ENCODE data around the gene HSD17B11.
"Not testable (repeated sequence)": the region's sequence is repeated elsewhere in the genome, so short reads cannot be mapped to it uniquely, and the experiment has no call there.

GRCh38 chr4:87294911-87295310, 96.1 kb downstream of the HSD17B11 start:
- TF ChIP-seq POLR2A (IDR thresholded peaks at IDR 0.05; ENCODE audit: low read depth, low read length); TAF1 (IDR thresholded peaks at IDR 0.05; ENCODE audit: borderline replicate concordance, low read depth, low read length); POLR2AphosphoS5 (IDR thresholded peaks at IDR 0.05; ENCODE audit: low read depth, low read length): not testable (repeated sequence)
